ENCODE results near the gene FBL. TPM values are rescaled to one million over a fixed set of nuclear protein-coding genes. Genes with fewer than 3 reads are reported as not detected.
"Not testable (repeated sequence)": the region's sequence is repeated elsewhere in the genome, so short reads cannot be mapped to it uniquely, and the experiment has no call there.

FBL gene
- total RNA-seq, 2 donors from 2014 or later, result 63.7 to 88.5 TPM

GRCh38 chr19:39819786-39820185 is 26.4 kb downstream of the FBL start:
- Histone ChIP-seq H3K36me3 (no peaks in the 10 kb centered on the region), H3K27ac (no peak overlapping the region), H3K27me3 (no peaks in the 10 kb centered on the region), H3K4me3 (no peak overlapping the region), H3K4me1 (peaks cover 0 to 10% of the 10 kb centered on the region in 2 donors), H3K9me3 (no peaks in the 10 kb centered on the region)
- TF ChIP-seq, protein P1, sequence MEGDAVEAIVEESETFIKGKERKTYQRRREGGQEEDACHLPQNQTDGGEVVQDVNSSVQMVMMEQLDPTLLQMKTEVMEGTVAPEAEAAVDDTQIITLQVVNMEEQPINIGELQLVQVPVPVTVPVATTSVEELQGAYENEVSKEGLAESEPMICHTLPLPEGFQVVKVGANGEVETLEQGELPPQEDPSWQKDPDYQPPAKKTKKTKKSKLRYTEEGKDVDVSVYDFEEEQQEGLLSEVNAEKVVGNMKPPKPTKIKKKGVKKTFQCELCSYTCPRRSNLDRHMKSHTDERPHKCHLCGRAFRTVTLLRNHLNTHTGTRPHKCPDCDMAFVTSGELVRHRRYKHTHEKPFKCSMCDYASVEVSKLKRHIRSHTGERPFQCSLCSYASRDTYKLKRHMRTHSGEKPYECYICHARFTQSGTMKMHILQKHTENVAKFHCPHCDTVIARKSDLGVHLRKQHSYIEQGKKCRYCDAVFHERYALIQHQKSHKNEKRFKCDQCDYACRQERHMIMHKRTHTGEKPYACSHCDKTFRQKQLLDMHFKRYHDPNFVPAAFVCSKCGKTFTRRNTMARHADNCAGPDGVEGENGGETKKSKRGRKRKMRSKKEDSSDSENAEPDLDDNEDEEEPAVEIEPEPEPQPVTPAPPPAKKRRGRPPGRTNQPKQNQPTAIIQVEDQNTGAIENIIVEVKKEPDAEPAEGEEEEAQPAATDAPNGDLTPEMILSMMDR (IDR thresholded peaks at IDR 0.05), result no peak
- DNase-seq (ENCODE audit: low spot score), result no peak

DNA sequence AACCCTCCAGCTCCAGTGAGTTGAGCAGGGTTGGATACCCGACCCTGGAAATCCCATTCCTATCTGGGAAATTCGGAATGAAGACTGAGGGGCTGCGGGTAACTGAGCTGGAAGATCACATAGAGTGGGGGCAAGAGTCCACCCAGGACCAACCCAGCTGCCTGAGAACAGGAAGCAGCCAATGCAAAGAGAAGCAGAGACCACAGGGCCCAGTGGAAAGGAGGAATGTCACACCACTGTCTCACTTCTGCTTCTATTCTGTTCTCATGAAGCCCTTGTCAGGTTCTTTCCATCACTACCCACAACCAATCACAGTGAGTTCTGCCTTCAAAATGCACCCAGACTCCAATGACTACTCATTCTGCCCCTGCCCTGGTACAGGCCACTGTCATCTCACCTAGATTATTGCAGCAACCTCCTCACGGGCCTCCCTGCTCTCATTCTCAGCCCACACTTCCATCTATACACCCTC is 27.5 kb downstream of the FBL start:
- peaks cover 0 to 3% of the 10 kb centered on the region in 2 donors for H3K4me1 ChIP-seq
- H3K9me3 ChIP-seq, result no peaks in the 10 kb centered on the region
- no peak overlapping the region for H3K27ac ChIP-seq
- DNase-seq (ENCODE audit: low spot score), result no peak
- TF ChIP-seq, protein P1 (IDR thresholded peaks at IDR 0.05), result no peak
- no peaks in the 10 kb centered on the region for H3K36me3 ChIP-seq
- no peak overlapping the region for H3K4me3 ChIP-seq
- no peaks in the 10 kb centered on the region for H3K27me3 ChIP-seq

- no peaks in the 10 kb centered on the region for H3K9me3 ChIP-seq
- no peak overlapping the region for H3K27ac ChIP-seq
- TF ChIP-seq, protein P1 (IDR thresholded peaks at IDR 0.05), result no peak
- no peaks in the 10 kb centered on the region for H3K27me3 ChIP-seq
- H3K36me3 ChIP-seq, result no peaks in the 10 kb centered on the region
- H3K4me1 ChIP-seq, result no peaks in the 10 kb centered on the region
- DNase-seq (ENCODE audit: low spot score), result no peak
- no peak overlapping the region for H3K4me3 ChIP-seq
Measured at GRCh38 chr19:39817888-39818561, 28.2 kb downstream of the FBL start.

DNA sequence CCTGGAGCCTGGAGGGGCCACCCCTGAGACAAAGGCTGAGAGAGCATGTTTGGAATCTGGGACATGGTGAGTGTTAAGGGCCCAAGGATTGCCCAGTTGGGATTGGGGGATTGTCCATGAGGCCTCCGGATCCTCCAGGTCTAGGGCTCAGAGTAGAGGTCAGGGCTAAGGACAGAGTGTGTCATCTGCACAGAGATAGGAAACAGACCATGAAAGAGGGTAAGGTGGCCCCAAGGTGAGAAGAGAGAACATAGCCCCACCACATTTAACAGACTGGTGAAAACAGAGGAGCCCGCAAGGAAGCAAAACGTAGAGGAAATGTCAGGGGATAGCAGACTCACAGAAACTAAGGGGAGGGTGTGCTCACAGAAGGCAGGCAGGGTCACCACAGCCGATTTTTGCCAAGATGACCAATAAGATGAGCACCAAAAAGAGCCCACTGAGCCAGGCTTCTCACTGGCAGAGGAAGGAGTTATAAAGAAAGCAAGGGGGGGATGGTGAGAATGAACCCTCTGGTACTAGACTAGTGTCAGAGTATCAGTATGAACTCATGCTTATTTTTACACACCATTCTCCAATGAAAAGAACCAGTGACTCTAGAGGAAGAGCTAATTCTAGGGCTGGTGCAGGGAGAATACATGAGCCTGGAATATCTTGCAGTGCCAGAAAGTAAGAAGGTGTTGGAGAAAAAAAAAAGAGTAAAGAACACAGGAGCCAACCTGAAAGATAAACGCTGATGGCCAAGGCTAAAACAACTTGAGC is 29.7 kb downstream of the FBL start:
- no peak for DNase-seq (ENCODE audit: low spot score)
- no peaks in the 10 kb centered on the region for H3K36me3 ChIP-seq
- H3K27me3 ChIP-seq, result no peaks in the 10 kb centered on the region
- H3K4me1 ChIP-seq, result no peaks in the 10 kb centered on the region
- H3K27ac ChIP-seq, result peak overlapping the region; percentile 49 to 61
- no peak overlapping the region for H3K4me3 ChIP-seq
- no peaks in the 10 kb centered on the region for H3K9me3 ChIP-seq
- TF ChIP-seq, protein P1 (IDR thresholded peaks at IDR 0.05), result no peak

GRCh38 chr19:39814595-39814994 is 31.6 kb downstream of the FBL start:
- no peak overlapping the region for H3K4me3 ChIP-seq
- no peak for DNase-seq (ENCODE audit: low spot score)
- TF ChIP-seq, protein P1 (IDR thresholded peaks at IDR 0.05), result no peak
- no peaks in the 10 kb centered on the region for H3K9me3 ChIP-seq
- no peaks in the 10 kb centered on the region for H3K27me3 ChIP-seq
- H3K27ac ChIP-seq, result no peak overlapping the region
- H3K4me1 ChIP-seq, result no peaks in the 10 kb centered on the region
- H3K36me3 ChIP-seq, result no peaks in the 10 kb centered on the region

DNA sequence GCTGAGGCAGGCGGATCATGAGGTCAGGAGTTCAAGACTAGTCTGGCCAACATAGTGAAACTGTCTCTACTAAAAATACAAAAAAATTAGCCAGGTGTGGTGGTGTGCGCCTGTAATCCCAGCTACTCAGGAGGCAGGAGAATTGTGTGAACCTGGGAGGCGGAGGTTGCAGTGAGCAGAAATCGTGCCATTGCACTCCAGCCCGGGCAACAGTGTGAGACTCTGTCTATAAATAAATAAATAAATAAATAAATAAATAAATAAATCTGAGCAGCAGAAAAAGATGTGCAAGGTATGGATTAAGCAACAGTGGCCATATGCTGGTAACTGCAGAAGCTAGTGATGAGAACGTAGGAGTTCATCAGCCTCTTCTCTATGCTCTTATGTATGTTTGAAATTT is 32.1 kb downstream of the FBL start:
- H3K36me3 ChIP-seq; H3K27me3 ChIP-seq; DNase-seq (ENCODE audit: low spot score); H3K27ac ChIP-seq; H3K4me3 ChIP-seq; H3K9me3 ChIP-seq; H3K4me1 ChIP-seq: not testable (repeated sequence)
